GM23248 (cell line): Measurements from ENCODE around the gene SPATA2L. TPM values are rescaled to one million over a fixed set of nuclear protein-coding genes. Genes with fewer than 3 reads are reported as not detected.

ENCODE experiments used
- DNase-seq: peaks from one replicate; pipeline ENCODE4 v3.0.0-alpha.2; 2015
- H2AFZ ChIP-seq: fragments of 200-600 bp; sonication (generic); 2 replicates; pipeline ENCODE4 v1.6.1; 2016; ENCODE audit warnings: antibody characterized with exemption
- H3F3A ChIP-seq: fragments of 200-600 bp; sonication (generic); 2 replicates; pipeline ENCODE4 v1.6.1; 2016; ENCODE audit warnings: mild to moderate bottlenecking, antibody characterized with exemption, mixed run types; ENCODE audit not compliant: insufficient read depth
- H3K27ac ChIP-seq: fragments of 200-600 bp; sonication (generic); 2 replicates; pipeline ENCODE4 v1.5.1; 2016; ENCODE audit warnings: mild to moderate bottlenecking
- H3K27me3 ChIP-seq: fragments of 200-600 bp; sonication (generic); replicated peaks from 2 replicates; pipeline ENCODE4 v1.6.1; 2016; ENCODE audit warnings: mild to moderate bottlenecking; ENCODE audit not compliant: insufficient read depth
- H3K36me3 ChIP-seq: fragments of 200-600 bp; sonication (generic); 2 replicates; pipeline ENCODE4 v1.6.1; 2016; ENCODE audit warnings: low read depth, mild to moderate bottlenecking
- H3K4me1 ChIP-seq: fragments of 200-600 bp; sonication (generic); 2 replicates; pipeline ENCODE4 v1.6.1; 2016; ENCODE audit warnings: mild to moderate bottlenecking; ENCODE audit not compliant: insufficient read depth
- H3K4me2 ChIP-seq: fragments of 200-600 bp; sonication (generic); one replicate; pipeline ENCODE4 v1.6.1; 2016; ENCODE audit warnings: mild to moderate bottlenecking; ENCODE audit not compliant: unreplicated experiment
- H3K4me3 ChIP-seq: fragments of 200-600 bp; sonication (generic); 2 replicates; pipeline ENCODE4 v1.5.1; 2016; ENCODE audit warnings: mild to moderate bottlenecking
- H3K79me2 ChIP-seq: fragments of 200-600 bp; sonication (generic); 2 replicates; pipeline ENCODE4 v1.6.1; 2016; ENCODE audit warnings: mild to moderate bottlenecking; ENCODE audit not compliant: insufficient read depth
- H3K9ac ChIP-seq: fragments of 200-600 bp; sonication (generic); 2 replicates; pipeline ENCODE4 v1.6.1; 2016; ENCODE audit warnings: mild to moderate bottlenecking
- H3K9me2 ChIP-seq: fragments of 200-600 bp; sonication (generic); 2 replicates; pipeline ENCODE4 v1.6.1; 2016; ENCODE audit warnings: mixed run types, mild to moderate bottlenecking, moderate library complexity; ENCODE audit not compliant: insufficient read depth
- H3K9me3 ChIP-seq: fragments of 200-600 bp; sonication (generic); one replicate; pipeline ENCODE4 v1.6.1; 2017; ENCODE audit warnings: low read depth
- H4K20me1 ChIP-seq: fragments of 200-600 bp; sonication (generic); 2 replicates; pipeline ENCODE4 v1.6.0; 2016; ENCODE audit not compliant: insufficient read depth
- EZH2 ChIP-seq: fragments of 200-600 bp; sonication (generic); IDR thresholded peaks from 2 replicates; pipeline ENCODE4 v1.6.1; 2018; ENCODE audit warnings: antibody characterized with exemption, mild to moderate bottlenecking; ENCODE audit not compliant: insufficient read depth, poor library complexity, severe bottlenecking
- EZH2phosphoT487 ChIP-seq: fragments of 200-600 bp; sonication (generic); IDR thresholded peaks from 2 replicates; pipeline ENCODE4 v1.6.1; 2018; ENCODE audit warnings: antibody characterized with exemption, moderate library complexity, mild to moderate bottlenecking, low read depth; ENCODE audit not compliant: insufficient read depth
- WGBS, 2 experiments: methylation state at CpG; one replicate each; pipeline ENCODE4 v1.1.6; 2015 to 2017; ENCODE audit warnings: low lambda C conversion rate in 2 of 2, low coverage in 1 of 2; ENCODE audit errors: missing lambda C conversion rate in 2 of 2; 5-methylcytosine and 5-hydroxymethylcytosine counted together
- in situ Hi-C: fragments of 300-500 bp; cut with MboI; formaldehyde crosslinking; loops from 2 replicates; pipeline ENCODE4 v1.15.0; 2020
- polyA plus RNA-seq: library from polyadenylated mRNA; unstranded; fragments of >200 nt; fragmentation: Nextera tagmentation; extraction: Ambion mirVana; gene quantifications from 2 replicates; pipeline ENCODE4 v1.2.1, GENCODE V29; 2016
- total RNA-seq: library from RNA; depleted of rRNA; stranded (reverse); fragments of >200 nt; shearing (Covaris generic); gene quantifications from 2 replicates; pipeline ENCODE4 v1.2.3, GENCODE V29; 2014

The SPATA2L gene
- total and polyA plus RNA-seq, 2 experiments from 2014 or later = 12.7 to 27.5 TPM

DNA sequence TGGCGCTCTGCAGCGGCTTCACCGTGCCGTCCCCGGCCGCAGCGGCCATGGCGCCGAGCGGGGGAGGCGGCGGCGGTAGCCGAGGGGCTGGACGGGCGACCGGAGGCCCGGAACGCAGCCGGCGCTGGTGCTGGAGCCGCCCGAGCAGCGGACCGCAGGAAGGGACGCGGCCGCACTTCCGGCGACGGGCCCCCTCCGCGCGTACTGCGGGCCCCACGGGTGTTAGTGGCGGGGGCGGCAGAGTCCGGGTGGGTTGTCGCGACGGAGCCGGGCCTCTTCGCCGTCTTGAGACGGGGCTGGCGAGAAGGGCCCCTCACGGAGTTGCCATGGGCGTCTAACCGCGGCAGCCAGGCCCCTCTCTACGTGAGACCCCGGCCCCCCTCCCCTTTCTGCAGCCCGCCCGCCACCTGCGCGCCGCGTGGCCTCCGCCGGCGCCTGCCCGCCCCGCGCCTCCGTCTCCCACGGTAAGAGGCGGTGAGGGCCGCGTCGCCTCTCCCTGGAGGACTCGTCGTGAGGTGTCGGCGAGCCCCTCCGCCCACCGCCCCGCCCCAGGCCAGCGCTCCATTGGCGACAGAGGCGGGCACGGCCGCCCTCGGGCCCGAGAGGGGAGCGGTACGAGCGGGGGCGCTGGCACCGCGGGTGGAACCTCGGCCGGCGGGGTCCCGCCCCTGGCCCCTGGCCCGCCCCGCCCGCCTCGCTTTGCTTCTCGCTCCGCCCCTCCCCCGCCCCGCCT is 19.5 kb upstream of the SPATA2L start, which contains the start of the genes VPS9D1 and ZNF276:
Gene VPS9D1 (minus strand): TSS at position 86 of the 733 bp plus-strand sequence. CDS start 37 bp downstream, at position 49.
Gene ZNF276 (plus strand): TSS at position 725 of the 733 bp plus-strand sequence. CDS start 104 bp downstream, outside the sequence.
- peak within 1 kb of the TSS; percentile 76 for H3K4me3 ChIP-seq
- H2AFZ ChIP-seq = peak within 1 kb of the TSS; percentile 49
- H3K9me3 ChIP-seq = no peaks in the 10 kb centered on the region
- H3K27me3 ChIP-seq = no peaks in the 10 kb centered on the region
- peak within 1 kb of the TSS; percentile 81 for H3K9ac ChIP-seq
- H3K4me1 ChIP-seq = peaks cover 17% of the 10 kb centered on the region
- H4K20me1 ChIP-seq = no peaks in the 10 kb centered on the region
- H3K36me3 ChIP-seq = peaks cover 5% of the 10 kb centered on the region; the same call in 1 of the 2 replicates
- H3K79me2 ChIP-seq = peaks cover 64% of the 10 kb centered on the region
- DNase-seq = peak; percentile 92
- 1 to 3% methylated on average over 26 to 64 of the region's 103 CpGs for WGBS, 2 experiments
- H3K4me2 ChIP-seq = peak within 1 kb of the TSS; percentile 84
- in situ Hi-C loops = no loop called here
- H3K27ac ChIP-seq = peak within 1 kb of the TSS; percentile 86
- peaks cover 22% of the 10 kb centered on the region for H3F3A ChIP-seq
- H3K9me2 ChIP-seq = no peaks in the 10 kb centered on the region
- TF ChIP-seq EZH2 (no peak), EZH2phosphoT487 (no peak)

DNA sequence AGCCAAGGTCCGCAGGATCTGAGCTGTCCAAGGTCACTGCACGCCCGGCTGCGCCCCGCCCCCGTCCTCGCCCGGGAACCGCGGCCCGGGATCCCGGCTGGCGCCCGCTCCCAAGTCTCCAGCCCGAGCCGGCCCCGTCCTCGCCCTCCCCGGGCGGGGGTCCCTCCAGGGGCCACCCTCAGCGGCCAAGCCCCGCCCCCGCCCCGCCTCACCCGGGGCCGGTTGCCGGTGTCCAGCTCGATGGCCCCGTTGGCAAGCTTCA is 19.0 kb upstream of the SPATA2L start:
- no peaks in the 10 kb centered on the region for H3K27me3 ChIP-seq
- H3K36me3 ChIP-seq = peaks cover under 1% of the 10 kb centered on the region; the same call in 1 of the 2 replicates
- in situ Hi-C loops = no loop called here
- H3F3A ChIP-seq = peaks cover 22% of the 10 kb centered on the region
- 0 to 6% methylated on average over 23 to 27 of the region's 29 CpGs for WGBS, 2 experiments
- peaks cover 17% of the 10 kb centered on the region for H3K4me1 ChIP-seq
- DNase-seq = peak; percentile 68
- H3K9me3 ChIP-seq = no peaks in the 10 kb centered on the region
- no peak for TF ChIP-seq EZH2phosphoT487
- no peak for TF ChIP-seq EZH2
- H3K79me2 ChIP-seq = peaks cover 59% of the 10 kb centered on the region
- H3K4me3 ChIP-seq = peak overlapping the region; percentile 76
- H3K9me2 ChIP-seq = no peaks in the 10 kb centered on the region
- peak overlapping the region; percentile 81 for H3K9ac ChIP-seq
- peak overlapping the region; percentile 84 for H3K4me2 ChIP-seq
- peak overlapping the region; percentile 86 for H3K27ac ChIP-seq
- H2AFZ ChIP-seq = peak overlapping the region; percentile 49
- no peaks in the 10 kb centered on the region for H4K20me1 ChIP-seq

DNA sequence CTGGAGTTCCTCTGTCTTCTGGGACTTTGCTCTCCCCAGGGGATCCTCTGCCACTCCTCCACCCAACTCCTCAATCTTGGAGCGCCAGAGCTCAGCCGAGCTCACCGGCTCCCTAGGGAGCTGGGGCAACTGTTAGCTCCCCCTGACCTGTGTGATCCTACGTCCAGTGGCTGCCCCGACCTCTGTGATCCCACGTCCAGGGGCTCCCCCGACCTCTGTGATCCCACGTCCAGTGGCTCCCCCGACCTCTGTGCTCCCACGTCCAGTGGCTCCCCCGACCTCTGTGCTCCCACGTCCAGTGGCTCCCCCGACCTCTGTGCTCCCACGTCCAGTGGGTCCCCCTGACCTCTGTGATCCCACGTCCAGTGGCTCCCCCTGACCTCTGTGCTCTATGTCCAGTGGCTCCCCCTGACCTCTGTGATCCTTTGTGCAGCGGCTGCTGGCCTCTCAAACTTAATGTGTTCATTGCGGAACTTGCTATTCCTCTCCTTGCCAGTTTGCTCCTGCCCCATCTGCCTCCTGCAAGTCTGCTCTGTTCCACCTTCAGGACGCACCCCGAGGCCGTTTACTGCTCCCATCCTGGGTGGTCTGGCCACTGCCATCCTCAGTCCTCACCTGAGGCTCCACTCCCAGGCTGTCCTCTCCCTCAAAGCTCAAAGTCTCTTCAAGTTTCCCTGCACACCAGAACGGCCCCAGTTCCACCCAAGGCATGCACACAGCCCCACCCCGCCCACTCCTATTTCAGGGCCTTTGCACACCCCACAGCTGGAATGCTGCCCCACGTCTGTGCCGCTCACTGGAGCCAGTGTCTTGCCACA is 16.4 kb upstream of the SPATA2L start:
- no peak overlapping the region for H3K27ac ChIP-seq
- in situ Hi-C loops = no loop called here

DNA sequence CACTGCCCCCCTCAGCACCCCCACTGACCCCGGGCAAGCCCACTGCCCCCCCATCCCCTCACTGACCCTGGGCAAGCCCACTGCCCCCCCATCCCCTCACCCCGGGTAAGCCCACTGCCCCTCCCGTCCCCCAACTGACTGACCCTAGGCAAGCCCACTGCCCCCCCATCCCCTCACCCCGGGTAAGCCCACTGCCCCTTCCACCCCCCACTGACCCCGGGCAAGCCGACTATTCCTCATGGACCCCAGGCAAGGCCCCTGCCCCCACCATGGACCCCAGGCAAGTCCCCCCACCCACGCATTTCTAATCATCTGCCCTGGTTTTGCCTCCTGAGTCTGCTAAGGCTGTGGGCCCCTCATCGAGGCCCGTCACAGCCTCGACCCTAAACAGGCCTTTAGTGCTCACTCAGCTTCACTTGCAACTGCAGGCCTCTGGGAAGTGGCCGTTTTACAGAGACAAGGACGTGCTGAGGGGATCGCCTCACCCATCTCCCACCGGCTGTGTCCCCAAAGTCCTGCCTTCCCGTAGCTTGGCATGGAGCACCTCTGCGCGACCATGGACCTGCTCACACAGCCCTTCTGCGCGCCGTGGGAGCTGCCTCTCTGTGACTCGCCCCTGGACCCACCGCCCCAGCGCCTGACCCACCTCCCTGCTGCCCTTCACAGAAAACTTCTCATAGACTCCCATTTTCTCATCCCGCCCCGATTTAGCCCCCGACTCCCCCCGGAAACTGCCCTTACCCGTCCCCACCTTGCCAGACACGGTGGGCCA is 15.6 kb upstream of the SPATA2L start:
- DNase-seq = no peak
- no peak overlapping the region for H3K4me3 ChIP-seq
- no peak overlapping the region for H3K27ac ChIP-seq
- H3K79me2 ChIP-seq = peaks cover 25% of the 10 kb centered on the region
- no peaks in the 10 kb centered on the region for H3K9me2 ChIP-seq
- no peak overlapping the region for H3K4me2 ChIP-seq
- no peak for TF ChIP-seq EZH2phosphoT487
- no peak for TF ChIP-seq EZH2
- H2AFZ ChIP-seq = no peak overlapping the region
- H3K9ac ChIP-seq = no peak overlapping the region
- H3K27me3 ChIP-seq = no peaks in the 10 kb centered on the region
- H3F3A ChIP-seq = peaks cover 17% of the 10 kb centered on the region
- H3K9me3 ChIP-seq = no peaks in the 10 kb centered on the region
- WGBS, 2 experiments = 88 to 89% methylated on average over 16 to 29 of the region's 29 CpGs
- in situ Hi-C loops = no loop called here
- peaks cover 12% of the 10 kb centered on the region for H3K4me1 ChIP-seq
- H4K20me1 ChIP-seq = no peaks in the 10 kb centered on the region
- H3K36me3 ChIP-seq = no peaks in the 10 kb centered on the region

More for the DNA sequence above, 16.4 kb upstream of the SPATA2L start:
- Histone ChIP-seq H3K4me1 (peaks cover 17% of the 10 kb centered on the region), H3K36me3 (no peaks in the 10 kb centered on the region), H4K20me1 (no peaks in the 10 kb centered on the region), H3K9me3 (no peaks in the 10 kb centered on the region), H2AFZ (no peak overlapping the region), H3K9ac (no peak overlapping the region), H3K27me3 (no peaks in the 10 kb centered on the region), H3F3A (peaks cover 22% of the 10 kb centered on the region), H3K4me2 (no peak overlapping the region), H3K9me2 (no peaks in the 10 kb centered on the region), H3K79me2 (peaks cover 33% of the 10 kb centered on the region), H3K4me3 (no peak overlapping the region)
- TF ChIP-seq EZH2phosphoT487 = no peak
- TF ChIP-seq EZH2 = no peak
- 86 to 87% methylated on average over 15 to 24 of the region's 24 CpGs for WGBS, 2 experiments
- no peak for DNase-seq
